ENCODE results near the gene DPH1.

Gene DPH1

GRCh38 chr17:2027528-2028233 lies 2.3 kb upstream of the DPH1 start:
- no peak for DNase-seq (ENCODE audit: low spot score)

GRCh38 chr17:2028234-2028614 lies 1.7 kb upstream of the DPH1 start:
- no peak for DNase-seq (ENCODE audit: low spot score)

- no peak for DNase-seq (ENCODE audit: low spot score)
Measured at GRCh38 chr17:2028737-2029136, 1.2 kb upstream of the DPH1 start.

GRCh38 chr17:2030779-2031163 lies 818 bp downstream of the DPH1 start:
- DNase-seq (ENCODE audit: low spot score) = no peak

GRCh38 chr17:2033153-2033552 lies 3.2 kb downstream of the DPH1 start:
- no peak for DNase-seq (ENCODE audit: low spot score)

- DNase-seq (ENCODE audit: low spot score) = peak; percentile 35
Measured at GRCh38 chr17:2034157-2034556, 4.2 kb downstream of the DPH1 start.

- DNase-seq (ENCODE audit: low spot score) = peak; percentile 56
Measured at GRCh38 chr17:2034806-2035540, 5.0 kb downstream of the DPH1 start.

- no peak for DNase-seq (ENCODE audit: low spot score)
Measured at GRCh38 chr17:2035541-2036488, 5.9 kb downstream of the DPH1 start.

- no peak for DNase-seq (ENCODE audit: low spot score)
Measured at GRCh38 chr17:2037155-2037554, 7.2 kb downstream of the DPH1 start.

- no peak for DNase-seq (ENCODE audit: low spot score)
Measured at GRCh38 chr17:2040219-2040827, 10.4 kb downstream of the DPH1 start.

GRCh38 chr17:2040942-2041560 lies 11.1 kb downstream of the DPH1 start:
- no peak for DNase-seq (ENCODE audit: low spot score)

- peak; percentile 90 for DNase-seq (ENCODE audit: low spot score)
Measured at GRCh38 chr17:2041561-2042389, 11.8 kb downstream of the DPH1 start, which contains the start of gene OVCA2. Gene OVCA2, plus strand, starts transcription at chr17:2042022. Its CDS starts 26 bp downstream, at chr17:2042048.

GRCh38 chr17:2042390-2042847 lies 12.5 kb downstream of the DPH1 start:
- no peak for DNase-seq (ENCODE audit: low spot score)

GRCh38 chr17:2042933-2043332 lies 13.0 kb downstream of the DPH1 start:
- no peak for DNase-seq (ENCODE audit: low spot score)

GRCh38 chr17:2043785-2044184 lies 13.8 kb downstream of the DPH1 start:
- DNase-seq (ENCODE audit: low spot score) = no peak

GRCh38 chr17:2044263-2044894 lies 14.4 kb downstream of the DPH1 start:
- DNase-seq (ENCODE audit: low spot score) = no peak

GRCh38 chr17:2047590-2047989 lies 17.6 kb downstream of the DPH1 start:
- DNase-seq (ENCODE audit: low spot score) = no peak

- no peak for DNase-seq (ENCODE audit: low spot score)
Measured at GRCh38 chr17:2048805-2049204, 18.9 kb downstream of the DPH1 start.

GRCh38 chr17:2049333-2050299 lies 19.7 kb downstream of the DPH1 start:
- DNase-seq (ENCODE audit: low spot score) = peak; percentile 67
